A549 (cell line): ENCODE measurements around the gene CLSTN2. TPM values are rescaled to one million over a fixed set of nuclear protein-coding genes. Genes with fewer than 3 reads are reported as not detected.

Experiments
- ATAC-seq, 2 experiments: fragments of 200-7000 bp in 1 of 2; fragments of >200 bp in 1 of 2; cut with Nextera tagmentation in 1 of 2; cut with Tn5 transposase in 1 of 2; 3 replicates each; pipeline versions ENCODE4 v1.8.0 to v1.9.1; 2018 to 2020; ENCODE audit warnings: mild to moderate bottlenecking in 1 of 2, moderate library complexity in 1 of 2
- CTCF ChIA-PET: fragments of 300-600 bp; sonication (Branson Sonifier 250); formaldehyde crosslinking; extraction: SDS; loops from one replicate; lab custom pipeline; 2021; ENCODE audit warnings: antibody characterized with exemption, inconsistent platforms; lab: Yijun Ruan, JAX
- POLR2A ChIA-PET: fragments of 350-600 bp; formaldehyde crosslinking; extraction: SDS; loops from one replicate; lab custom pipeline; 2021; ENCODE audit warnings: antibody characterized with exemption, inconsistent platforms; lab: Yijun Ruan, JAX
- DNase-seq, 2 experiments: peaks; one replicate each; pipeline versions ENCODE4 v3.0.0 to v3.0.0-alpha.2; 2011 to 2016; ENCODE audit warnings: low read depth in 1 of 2, low spot score in 1 of 2
- FAIRE-seq: peaks from 2 replicates; lab custom pipeline; 2011; peaks lifted over from hg19 to GRCh38; lab: Jason Lieb, UNC
- H3K27ac ChIP-seq, 2 experiments: fragments of >200 bp; sonication (Bioruptor Twin); formaldehyde crosslinking; 3 replicates each; pipeline ENCODE4 v1.5.1; 2016 to 2017
- H3K4me1 ChIP-seq: fragments of >200 bp; sonication (Bioruptor Twin); formaldehyde crosslinking; 3 replicates; pipeline ENCODE4 v1.6.1; 2016
- H3K4me2 ChIP-seq: fragments of >200 bp; sonication (Bioruptor Twin); formaldehyde crosslinking; 3 replicates; pipeline ENCODE4 v1.6.1; 2016
- H3K4me3 ChIP-seq: fragments of >200 bp; sonication (Bioruptor Twin); formaldehyde crosslinking; 3 replicates; pipeline ENCODE4 v1.5.1; 2016
- H3K9me3 ChIP-seq: fragments of >200 bp; sonication (Bioruptor Twin); formaldehyde crosslinking; 3 replicates; pipeline ENCODE4 v1.6.1; 2016
- CBX2 ChIP-seq: fragments of 200-600 bp; sonication (generic); IDR thresholded peaks from 2 replicates; pipeline ENCODE4 v1.6.1; 2016; ENCODE audit warnings: low read depth, mild to moderate bottlenecking, borderline replicate concordance
- CBX8 ChIP-seq: fragments of 200-600 bp; sonication (generic); IDR thresholded peaks from 2 replicates; pipeline ENCODE4 v1.6.1; 2016
- CEBPB ChIP-seq, 2 experiments: fragments of >200 bp in 1 of 2; sonication (Bioruptor Twin) in 1 of 2; formaldehyde crosslinking in 1 of 2; IDR thresholded peaks; 2 replicates each; pipeline ENCODE4 v1.6.1; 2012 to 2016
- EHF ChIP-seq: fragments of 250-450 bp; sonication (Bioruptor Pico); IDR thresholded peaks from 2 replicates; pipeline ENCODE4 v1.5.0; 2020; ENCODE audit warnings: mild to moderate bottlenecking
- EHMT2 ChIP-seq: fragments of 200-600 bp; sonication (generic); IDR thresholded peaks from 2 replicates; pipeline ENCODE4 v1.6.1; 2016; ENCODE audit warnings: antibody characterized with exemption, low read depth, mild to moderate bottlenecking, moderate library complexity
- ESRRA ChIP-seq: fragments of 150-350 bp; IDR thresholded peaks from 2 replicates; pipeline ENCODE4 v1.6.1; 2014; ENCODE audit warnings: mild to moderate bottlenecking, low read length, borderline replicate concordance
- FOSB ChIP-seq: fragments of 250-450 bp; sonication (Bioruptor Pico); IDR thresholded peaks from 2 replicates; pipeline ENCODE4 v1.5.0; 2020; ENCODE audit warnings: mild to moderate bottlenecking, moderate library complexity
- FOXS1 ChIP-seq: fragments of 250-450 bp; sonication (Bioruptor Pico); IDR thresholded peaks from 2 replicates; pipeline ENCODE4 v1.5.0; 2020; ENCODE audit warnings: mild to moderate bottlenecking, moderate library complexity
- HDAC2 ChIP-seq: fragments of 200-600 bp; sonication (generic); IDR thresholded peaks from 2 replicates; pipeline ENCODE4 v1.6.1; 2016
- HES2 ChIP-seq: fragments of >200 bp; sonication (Bioruptor Twin); formaldehyde crosslinking; IDR thresholded peaks from 2 replicates; pipeline ENCODE4 v1.6.1; 2016
- HEYL ChIP-seq: fragments of 250-450 bp; sonication (Bioruptor Pico); IDR thresholded peaks from 2 replicates; pipeline ENCODE4 v1.8.0; 2021; ENCODE audit warnings: mild to moderate bottlenecking, moderate library complexity
- HMGXB4 ChIP-seq: fragments of 250-450 bp; sonication (Bioruptor Pico); IDR thresholded peaks from 2 replicates; pipeline ENCODE4 v1.5.0; 2021; ENCODE audit warnings: mild to moderate bottlenecking, moderate library complexity, borderline replicate concordance
- HOXB13 ChIP-seq: fragments of 250-450 bp; sonication (Bioruptor Pico); IDR thresholded peaks from 2 replicates; pipeline ENCODE4 v1.5.0; 2020; ENCODE audit warnings: low read depth, mild to moderate bottlenecking, moderate library complexity
- JUNB ChIP-seq: fragments of >200 bp; sonication (Bioruptor Twin); formaldehyde crosslinking; IDR thresholded peaks from 2 replicates; pipeline ENCODE4 v1.6.1; 2016
- KDM5A ChIP-seq: fragments of 200-600 bp; sonication (generic); IDR thresholded peaks from 2 replicates; pipeline ENCODE4 v1.6.1; 2016; ENCODE audit warnings: antibody characterized with exemption, mild to moderate bottlenecking
- MAFK ChIP-seq: fragments of 450-650 bp; IDR thresholded peaks from 2 replicates; pipeline ENCODE4 v1.6.1; 2014; ENCODE audit not compliant: partially characterized antibody
- POLR2A ChIP-seq: IDR thresholded peaks from 2 replicates; pipeline ENCODE4 v1.6.1; 2012; ENCODE audit warnings: mild to moderate bottlenecking, low read length
- RARB ChIP-seq: fragments of 250-450 bp; sonication (Bioruptor Pico); IDR thresholded peaks from 2 replicates; pipeline ENCODE4 v1.8.0; 2021; ENCODE audit warnings: mild to moderate bottlenecking, moderate library complexity
- RCOR1 ChIP-seq: fragments of 150-350 bp; IDR thresholded peaks from 2 replicates; pipeline ENCODE4 v1.6.1; 2014; ENCODE audit warnings: antibody characterized with exemption, low read length, low read depth
- RNF2 ChIP-seq: fragments of 200-600 bp; sonication (generic); IDR thresholded peaks from 2 replicates; pipeline ENCODE4 v1.6.1; 2016; ENCODE audit warnings: low read depth, mild to moderate bottlenecking, antibody characterized with exemption, moderate library complexity, borderline replicate concordance
- TFCP2L1 ChIP-seq: fragments of 250-450 bp; sonication (Bioruptor Pico); IDR thresholded peaks from 2 replicates; pipeline ENCODE4 v1.5.0; 2021; ENCODE audit warnings: mild to moderate bottlenecking
- TP53 ChIP-seq: fragments of 250-450 bp; sonication (Bioruptor Pico); IDR thresholded peaks from 2 replicates; pipeline ENCODE4 v1.5.0; 2021; ENCODE audit warnings: mild to moderate bottlenecking, moderate library complexity
- USF2 ChIP-seq: fragments of 450-650 bp; IDR thresholded peaks from 2 replicates; pipeline ENCODE4 v1.6.1; 2014; ENCODE audit warnings: antibody characterized with exemption
- ZNF302 ChIP-seq: fragments of 250-450 bp; sonication (Bioruptor Pico); IDR thresholded peaks from 2 replicates; pipeline ENCODE4 v1.9.0; 2021; ENCODE audit warnings: inconsistent platforms, mild to moderate bottlenecking, moderate library complexity
- ZSCAN20 ChIP-seq: fragments of 250-450 bp; sonication (Bioruptor Pico); IDR thresholded peaks from 2 replicates; pipeline ENCODE4 v1.8.0; 2022; ENCODE audit warnings: mild to moderate bottlenecking, moderate library complexity
- WGBS: methylation state at CpG from one replicate; pipeline ENCODE4 v1.1.6; 2017; ENCODE audit errors: missing lambda C conversion rate; 5-methylcytosine and 5-hydroxymethylcytosine counted together
- polyA plus RNA-seq, 4 experiments: library from polyadenylated mRNA; depleted of rRNA in 3 of 4; stranded (reverse); fragments of >200 nt; fragmentation: RNase III in 1 of 4; extraction: RNeasy Plus Mini Kit Qiagen cat#74134 plus additional on column Dnase treatment in 1 of 4; gene quantifications; 2 replicates in 3 of 4; 3 replicates in 1 of 4; pipeline ENCODE4 v1.2.3, GENCODE V29; 2011 to 2017
- TF ChIP-seq, protein P1 (sequence below): fragments of 150-350 bp; IDR thresholded peaks from 2 replicates; pipeline ENCODE4 v1.6.1; 2014; ENCODE audit warnings: low read depth, mild to moderate bottlenecking, low read length
- TF ChIP-seq, protein P2 (sequence below): fragments of >200 bp; sonication (Bioruptor Twin); formaldehyde crosslinking; IDR thresholded peaks from 3 replicates; pipeline ENCODE4 v1.6.1; 2016
- TF ChIP-seq, protein P3 (sequence below): fragments of >200 bp; sonication (Bioruptor Twin); formaldehyde crosslinking; IDR thresholded peaks from 3 replicates; pipeline ENCODE4 v1.5.1; 2016

Gene CLSTN2
- polyA plus RNA-seq, 2 of the 4 experiments (the other 2 are of a cell fraction), result 0.03 to 0.04 TPM

DNA sequence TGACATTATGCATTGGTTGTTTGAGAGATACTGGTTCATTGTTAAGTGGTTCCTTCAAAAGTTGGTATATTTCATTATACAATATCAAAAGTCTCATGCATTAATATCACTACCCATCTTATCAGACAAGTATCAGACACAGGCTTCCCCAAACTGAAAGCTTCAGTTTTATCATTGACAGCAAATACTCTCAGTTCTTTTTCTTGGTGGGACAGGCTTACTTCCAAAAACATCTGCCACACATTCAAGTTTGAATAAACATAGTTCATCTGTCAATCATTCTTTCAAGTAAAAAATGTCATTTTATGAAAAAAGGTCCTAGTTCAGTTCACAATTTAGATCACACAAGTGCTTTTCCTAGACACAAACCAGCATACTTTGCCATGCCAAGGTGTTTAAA lies 462.9 kb downstream of the CLSTN2 start:
- FAIRE-seq (no peak), DNase-seq (no peak), ATAC-seq (no peak)
- ChIA-PET POLR2A (no interaction called here), CTCF (no interaction called here)
- Histone ChIP-seq H3K4me2 (no peak overlapping the region), H3K4me3 (no peak overlapping the region), H3K27ac (no peak overlapping the region), H3K4me1 (no peaks in the 10 kb centered on the region), H3K9me3 (no peaks in the 10 kb centered on the region)
- TF ChIP-seq HES2 (no peak), RARB (CRISPR knock-in tag) (no peak), CBX2 (no peak), TFCP2L1 (CRISPR knock-in tag) (no peak), FOSB (CRISPR knock-in tag) (no peak), MAFK (no peak), ZSCAN20 (CRISPR knock-in tag) (no peak), HOXB13 (CRISPR knock-in tag) (no peak), USF2 (no peak), CBX8 (no peak), EHMT2 (no peak), TP53 (CRISPR knock-in tag) (no peak), HMGXB4 (no peak)
- TF ChIP-seq, protein P1, sequence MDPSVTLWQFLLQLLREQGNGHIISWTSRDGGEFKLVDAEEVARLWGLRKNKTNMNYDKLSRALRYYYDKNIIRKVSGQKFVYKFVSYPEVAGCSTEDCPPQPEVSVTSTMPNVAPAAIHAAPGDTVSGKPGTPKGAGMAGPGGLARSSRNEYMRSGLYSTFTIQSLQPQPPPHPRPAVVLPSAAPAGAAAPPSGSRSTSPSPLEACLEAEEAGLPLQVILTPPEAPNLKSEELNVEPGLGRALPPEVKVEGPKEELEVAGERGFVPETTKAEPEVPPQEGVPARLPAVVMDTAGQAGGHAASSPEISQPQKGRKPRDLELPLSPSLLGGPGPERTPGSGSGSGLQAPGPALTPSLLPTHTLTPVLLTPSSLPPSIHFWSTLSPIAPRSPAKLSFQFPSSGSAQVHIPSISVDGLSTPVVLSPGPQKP, result no peak
- TF ChIP-seq, protein P2, sequence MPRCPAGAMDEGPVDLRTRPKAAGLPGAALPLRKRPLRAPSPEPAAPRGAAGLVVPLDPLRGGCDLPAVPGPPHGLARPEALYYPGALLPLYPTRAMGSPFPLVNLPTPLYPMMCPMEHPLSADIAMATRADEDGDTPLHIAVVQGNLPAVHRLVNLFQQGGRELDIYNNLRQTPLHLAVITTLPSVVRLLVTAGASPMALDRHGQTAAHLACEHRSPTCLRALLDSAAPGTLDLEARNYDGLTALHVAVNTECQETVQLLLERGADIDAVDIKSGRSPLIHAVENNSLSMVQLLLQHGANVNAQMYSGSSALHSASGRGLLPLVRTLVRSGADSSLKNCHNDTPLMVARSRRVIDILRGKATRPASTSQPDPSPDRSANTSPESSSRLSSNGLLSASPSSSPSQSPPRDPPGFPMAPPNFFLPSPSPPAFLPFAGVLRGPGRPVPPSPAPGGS, result no peak
- TF ChIP-seq, protein P3, sequence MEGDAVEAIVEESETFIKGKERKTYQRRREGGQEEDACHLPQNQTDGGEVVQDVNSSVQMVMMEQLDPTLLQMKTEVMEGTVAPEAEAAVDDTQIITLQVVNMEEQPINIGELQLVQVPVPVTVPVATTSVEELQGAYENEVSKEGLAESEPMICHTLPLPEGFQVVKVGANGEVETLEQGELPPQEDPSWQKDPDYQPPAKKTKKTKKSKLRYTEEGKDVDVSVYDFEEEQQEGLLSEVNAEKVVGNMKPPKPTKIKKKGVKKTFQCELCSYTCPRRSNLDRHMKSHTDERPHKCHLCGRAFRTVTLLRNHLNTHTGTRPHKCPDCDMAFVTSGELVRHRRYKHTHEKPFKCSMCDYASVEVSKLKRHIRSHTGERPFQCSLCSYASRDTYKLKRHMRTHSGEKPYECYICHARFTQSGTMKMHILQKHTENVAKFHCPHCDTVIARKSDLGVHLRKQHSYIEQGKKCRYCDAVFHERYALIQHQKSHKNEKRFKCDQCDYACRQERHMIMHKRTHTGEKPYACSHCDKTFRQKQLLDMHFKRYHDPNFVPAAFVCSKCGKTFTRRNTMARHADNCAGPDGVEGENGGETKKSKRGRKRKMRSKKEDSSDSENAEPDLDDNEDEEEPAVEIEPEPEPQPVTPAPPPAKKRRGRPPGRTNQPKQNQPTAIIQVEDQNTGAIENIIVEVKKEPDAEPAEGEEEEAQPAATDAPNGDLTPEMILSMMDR, result no peak

GRCh38 chr3:140398387-140398786 lies 463.4 kb downstream of the CLSTN2 start:
- no peak for FAIRE-seq
- no peak overlapping the region for H3K27ac ChIP-seq
- H3K9me3 ChIP-seq, result no peaks in the 10 kb centered on the region
- CTCF ChIA-PET, result no interaction called here
- H3K4me1 ChIP-seq, result no peaks in the 10 kb centered on the region
- WGBS, result 50% methylated on average over 2 of the region's 2 CpGs
- no peak overlapping the region for H3K4me2 ChIP-seq
- DNase-seq, result no peak
- no peak overlapping the region for H3K4me3 ChIP-seq
- no peak for ATAC-seq
- TF ChIP-seq KDM5A (no peak), RARB (CRISPR knock-in tag) (no peak), RCOR1 (no peak), ZSCAN20 (CRISPR knock-in tag) (no peak), ZNF302 (no peak), HDAC2 (no peak), HEYL (CRISPR knock-in tag) (no peak), POLR2A (no peak), RNF2 (no peak), CEBPB (IDR thresholded peaks at IDR 0.05) (no peak), TFCP2L1 (CRISPR knock-in tag) (no peak), EHF (no peak), ESRRA (no peak), JUNB (no peak), FOXS1 (CRISPR knock-in tag) (no peak)
- TF ChIP-seq, protein P1, result no peak
- POLR2A ChIA-PET, result no interaction called here
